ENCODE data around the gene KRTAP5-4.
"Not testable (repeated sequence)": the region's sequence is repeated elsewhere in the genome, so short reads cannot be mapped to it uniquely, and the experiment has no call there.

The KRTAP5-4 gene

GRCh38 chr11:1636291-1636950 lies 14.5 kb upstream of the KRTAP5-4 start:
- no peak for DNase-seq

- no peak for DNase-seq
These were observed 11.9 kb upstream of the KRTAP5-4 start for GRCh38 chr11:1633864-1634263.

- DNase-seq: no peak
These were observed 10.2 kb upstream of the KRTAP5-4 start for GRCh38 chr11:1632053-1632714.

- no peak for DNase-seq
These were observed 9.2 kb upstream of the KRTAP5-4 start for GRCh38 chr11:1631066-1631568.

GRCh38 chr11:1630271-1630670 lies 8.3 kb upstream of the KRTAP5-4 start:
- DNase-seq: no peak

GRCh38 chr11:1629326-1630185 lies 7.6 kb upstream of the KRTAP5-4 start, which contains the start of gene KRTAP5-5:
TSS of gene KRTAP5-5 (plus strand) at chr11:1629775. CDS start at chr11:1629841, 66 bp downstream.
- no peak for DNase-seq

GRCh38 chr11:1628506-1629325 lies 6.8 kb upstream of the KRTAP5-4 start:
- no peak for DNase-seq

- DNase-seq: no peak
These were observed 3.6 kb upstream of the KRTAP5-4 start for GRCh38 chr11:1625541-1625940.

GRCh38 chr11:1624621-1625020 lies 2.7 kb upstream of the KRTAP5-4 start:
- no peak for DNase-seq

GRCh38 chr11:1623716-1624115 lies 1.8 kb upstream of the KRTAP5-4 start:
- DNase-seq: no peak

GRCh38 chr11:1619449-1619848 lies 2.5 kb downstream of the KRTAP5-4 start:
- no peak for DNase-seq

GRCh38 chr11:1618231-1618630 lies 3.7 kb downstream of the KRTAP5-4 start:
- no peak for DNase-seq

- DNase-seq: peak; percentile 40
These were observed 13.6 kb downstream of the KRTAP5-4 start, which contains the start of gene KRTAP5-3 for GRCh38 chr11:1608363-1608762. TSS of gene KRTAP5-3 (minus strand) at chr11:1608463. CDS start at chr11:1608385, 78 bp downstream.

GRCh38 chr11:1607901-1608300 lies 14.0 kb downstream of the KRTAP5-4 start:
- not testable (repeated sequence) for DNase-seq

GRCh38 chr11:1607156-1607845 lies 14.6 kb downstream of the KRTAP5-4 start:
- not testable (repeated sequence) for DNase-seq

- DNase-seq: not testable (repeated sequence)
These were observed 16.0 kb downstream of the KRTAP5-4 start for GRCh38 chr11:1605923-1606322.

GRCh38 chr11:1604711-1605110 lies 17.2 kb downstream of the KRTAP5-4 start:
- DNase-seq: no peak

GRCh38 chr11:1604181-1604580 lies 17.8 kb downstream of the KRTAP5-4 start:
- DNase-seq: no peak

- peak; percentile 39 for DNase-seq
These were observed 18.3 kb downstream of the KRTAP5-4 start for GRCh38 chr11:1603629-1604028.

- DNase-seq: not testable (repeated sequence)
These were observed 20.3 kb downstream of the KRTAP5-4 start for GRCh38 chr11:1601663-1602062.

GRCh38 chr11:1600626-1601025 lies 21.3 kb downstream of the KRTAP5-4 start:
- no peak for DNase-seq

- DNase-seq: no peak
These were observed 23.1 kb downstream of the KRTAP5-4 start for GRCh38 chr11:1598816-1599215.

Data from NCI-H187 treated with DMSO at 0.1 percent for 48 hours (cell line).